GM23338 (cell line): ENCODE data around the gene BCO1. TPM values are rescaled to one million over a fixed set of nuclear protein-coding genes. Genes with fewer than 3 reads are reported as not detected.

Experiments used
- ATAC-seq: fragments of 200-7000 bp; cut with Tn5 transposase; 3 replicates; pipeline ENCODE4 v1.9.1; 2020
- DNase-seq: peaks from one replicate; pipeline ENCODE4 v3.0.0-alpha.2; 2015; ENCODE audit warnings: low spot score
- H2AFZ ChIP-seq: fragments of 200-600 bp; sonication (generic); 2 replicates; pipeline ENCODE4 v1.8.0; 2016; ENCODE audit warnings: antibody characterized with exemption, mild to moderate bottlenecking, moderate library complexity
- H3F3A ChIP-seq: fragments of 200-600 bp; sonication (generic); replicated peaks from 2 replicates; pipeline ENCODE4 v1.8.0; 2017; ENCODE audit warnings: antibody characterized with exemption, mixed run types, low read depth
- H3K27ac ChIP-seq: fragments of 200-600 bp; sonication (generic); 2 replicates; pipeline ENCODE4 v1.6.1; 2016; ENCODE audit warnings: low read depth
- H3K27me3 ChIP-seq: fragments of 200-600 bp; sonication (generic); 2 replicates; pipeline ENCODE4 v1.8.0; 2016; ENCODE audit warnings: mild to moderate bottlenecking, mixed run types, moderate library complexity; ENCODE audit not compliant: insufficient read depth
- H3K36me3 ChIP-seq: fragments of 200-600 bp; sonication (generic); 2 replicates; pipeline ENCODE4 v1.8.0; 2016; ENCODE audit warnings: mild to moderate bottlenecking; ENCODE audit not compliant: insufficient read depth
- H3K4me1 ChIP-seq: fragments of 200-600 bp; sonication (generic); 2 replicates; pipeline ENCODE4 v1.8.0; 2016; ENCODE audit warnings: mild to moderate bottlenecking, moderate library complexity; ENCODE audit not compliant: insufficient read depth
- H3K4me2 ChIP-seq: fragments of 200-600 bp; sonication (generic); 2 replicates; pipeline ENCODE4 v1.7.1; 2017; ENCODE audit warnings: mixed run types
- H3K4me3 ChIP-seq: fragments of 200-600 bp; sonication (generic); 2 replicates; pipeline ENCODE4 v1.6.1; 2016; ENCODE audit warnings: mixed run types
- H3K79me2 ChIP-seq: fragments of 200-600 bp; sonication (generic); replicated peaks from 2 replicates; pipeline ENCODE4 v1.8.0; 2017; ENCODE audit warnings: mild to moderate bottlenecking; ENCODE audit not compliant: insufficient read depth
- H3K9me2 ChIP-seq: fragments of 200-600 bp; sonication (generic); 2 replicates; pipeline ENCODE4 v1.8.0; 2017; ENCODE audit not compliant: insufficient read depth
- H4K20me1 ChIP-seq: fragments of 200-600 bp; sonication (generic); replicated peaks from 2 replicates; pipeline ENCODE4 v1.8.0; 2017; ENCODE audit warnings: mild to moderate bottlenecking; ENCODE audit not compliant: insufficient read depth
- H3K27ac Mint-ChIP-seq: 2 replicates; pipeline ENCODE4 v1.8.0; 2020; ENCODE audit warnings: inconsistent platforms, mild to moderate bottlenecking, moderate library complexity, mixed read lengths
- H3K27me3 Mint-ChIP-seq: 3 replicates; pipeline ENCODE4 v1.8.0; 2022; ENCODE audit warnings: low read depth, mild to moderate bottlenecking, moderate library complexity, mixed read lengths, inconsistent platforms; ENCODE audit not compliant: insufficient read depth, poor library complexity
- H3K36me3 Mint-ChIP-seq: 3 replicates; pipeline ENCODE4 v1.8.0; 2021; ENCODE audit warnings: low read depth, mild to moderate bottlenecking, inconsistent platforms, moderate library complexity, mixed read lengths
- H3K4me1 Mint-ChIP-seq: 3 replicates; pipeline ENCODE4 v1.8.0; 2020; ENCODE audit warnings: mild to moderate bottlenecking, inconsistent platforms, mixed read lengths
- H3K4me3 Mint-ChIP-seq: 3 replicates; pipeline ENCODE4 v1.8.0; 2021; ENCODE audit warnings: moderate library complexity, mild to moderate bottlenecking, inconsistent platforms, mixed read lengths
- H3K9me3 Mint-ChIP-seq: 3 replicates; pipeline ENCODE4 v1.8.0; 2020; ENCODE audit warnings: moderate library complexity, mild to moderate bottlenecking, inconsistent platforms, mixed read lengths
- CREB1 ChIP-seq: fragments of 250-450 bp; sonication (Bioruptor Pico); IDR thresholded peaks from 2 replicates; pipeline ENCODE4 v1.5.0; 2020; ENCODE audit warnings: low read depth, mild to moderate bottlenecking, moderate library complexity
- EZH2 ChIP-seq: fragments of 200-600 bp; sonication (generic); IDR thresholded peaks from one replicate; pipeline ENCODE4 v1.8.0; 2017; ENCODE audit warnings: antibody characterized with exemption, mild to moderate bottlenecking, low read depth; ENCODE audit not compliant: unreplicated experiment
- POLR2AphosphoS5 ChIP-seq: IDR thresholded peaks from 2 replicates; pipeline ENCODE4 v1.6.1; 2016; ENCODE audit warnings: antibody characterized with exemption, low read depth
- ZNF114 ChIP-seq: fragments of 250-450 bp; sonication (Bioruptor Pico); IDR thresholded peaks from 2 replicates; pipeline ENCODE4 v1.5.0; 2020; ENCODE audit warnings: mild to moderate bottlenecking, moderate library complexity
- ZNF331 ChIP-seq: fragments of 250-450 bp; sonication (Bioruptor Pico); IDR thresholded peaks from 2 replicates; pipeline ENCODE4 v1.5.0; 2020; ENCODE audit warnings: low read depth, mild to moderate bottlenecking, moderate library complexity
- ZNF462 ChIP-seq: fragments of 250-450 bp; sonication (Bioruptor Pico); IDR thresholded peaks from 2 replicates; pipeline ENCODE4 v1.5.0; 2020; ENCODE audit warnings: mild to moderate bottlenecking, moderate library complexity
- polyA plus RNA-seq: library from polyadenylated mRNA; unstranded; fragments of >200 nt; fragmentation: Nextera tagmentation; extraction: Ambion mirVana; gene quantifications from 2 replicates; pipeline ENCODE4 v1.2.1, GENCODE V29; 2016
- total RNA-seq: library from RNA; depleted of rRNA; stranded (reverse); fragments of >200 nt; shearing (Covaris generic); gene quantifications from 2 replicates; pipeline ENCODE4 v1.2.3, GENCODE V29; 2014

The BCO1 gene
- total and polyA plus RNA-seq, 2 experiments from 2014 or later = 0.28 TPM; not detected in 1

GRCh38 chr16:81327011-81327410 lies 88.5 kb downstream of the BCO1 start:
- no peak overlapping the region for H3K27ac ChIP-seq
- DNase-seq (no peak), ATAC-seq (no peak)
- H3K4me3 ChIP-seq = no peak overlapping the region
- no peaks in the 10 kb centered on the region for H3K9me2 ChIP-seq
- TF ChIP-seq ZNF462 (CRISPR knock-in tag) = no peak
- 0 out of 2 replicates have a peak, but pooled peaks cover 4% of the 10 kb centered on the region for H3K36me3 ChIP-seq
- H3K27me3 ChIP-seq = no peaks in the 10 kb centered on the region
- Mint-ChIP-seq H3K36me3 (no peaks in the 10 kb centered on the region), H3K27ac (no peak overlapping the region), H3K4me1 (peaks cover 11% of the 10 kb centered on the region; the same call in 1 of the 3 replicates), H3K9me3 (no peaks in the 10 kb centered on the region; the same call in 2 of the 3 replicates), H3K27me3 (peaks cover 3% of the 10 kb centered on the region), H3K4me3 (no peak overlapping the region)
- peaks cover 94% of the 10 kb centered on the region for H3K79me2 ChIP-seq
- H3F3A ChIP-seq = no peaks in the 10 kb centered on the region
- peaks cover 27% of the 10 kb centered on the region; the same call in 1 of the 2 replicates for H4K20me1 ChIP-seq
- H3K4me1 ChIP-seq = no peaks in the 10 kb centered on the region
- no peak overlapping the region for H2AFZ ChIP-seq
- no peak overlapping the region for H3K4me2 ChIP-seq

GRCh38 chr16:81327447-81328196 lies 89.1 kb downstream of the BCO1 start:
- DNase-seq = no peak
- Histone ChIP-seq H4K20me1 (peaks cover 27% of the 10 kb centered on the region; the same call in 1 of the 2 replicates), H3F3A (no peaks in the 10 kb centered on the region), H3K79me2 (peaks cover 93% of the 10 kb centered on the region), H3K9me2 (no peaks in the 10 kb centered on the region), H3K36me3 (0 out of 2 replicates have a peak, but pooled peaks cover 4% of the 10 kb centered on the region), H3K4me3 (no peak overlapping the region), H2AFZ (no peak overlapping the region), H3K4me1 (no peaks in the 10 kb centered on the region), H3K27ac (no peak overlapping the region), H3K4me2 (no peak overlapping the region), H3K27me3 (no peaks in the 10 kb centered on the region)
- no peaks in the 10 kb centered on the region; the same call in 2 of the 3 replicates for H3K9me3 Mint-ChIP-seq
- H3K27me3 Mint-ChIP-seq = peaks cover 3% of the 10 kb centered on the region
- peaks cover 9% of the 10 kb centered on the region; the same call in 1 of the 3 replicates for H3K4me1 Mint-ChIP-seq
- no peak overlapping the region for H3K4me3 Mint-ChIP-seq
- H3K27ac Mint-ChIP-seq = no peak overlapping the region
- H3K36me3 Mint-ChIP-seq = peaks cover 3% of the 10 kb centered on the region; the same call in 1 of the 3 replicates
- ATAC-seq = no peak
- no peak for TF ChIP-seq POLR2AphosphoS5
- no peak for TF ChIP-seq ZNF114
- no peak for TF ChIP-seq CREB1 (CRISPR knock-in tag)
- no peak for TF ChIP-seq ZNF331 (CRISPR knock-in tag)
- TF ChIP-seq EZH2 = no peak
